GM21723 (cell line): ENCODE data around the gene PDE4D.

Experiments used
- ATAC-seq: cut with Tn5 transposase; IDR thresholded peaks from one replicate; pipeline ENCODE4 v1.9.1; 2021; ENCODE audit warnings: mild to moderate bottlenecking, moderate library complexity; ENCODE audit not compliant: unreplicated experiment

PDE4D gene

DNA sequence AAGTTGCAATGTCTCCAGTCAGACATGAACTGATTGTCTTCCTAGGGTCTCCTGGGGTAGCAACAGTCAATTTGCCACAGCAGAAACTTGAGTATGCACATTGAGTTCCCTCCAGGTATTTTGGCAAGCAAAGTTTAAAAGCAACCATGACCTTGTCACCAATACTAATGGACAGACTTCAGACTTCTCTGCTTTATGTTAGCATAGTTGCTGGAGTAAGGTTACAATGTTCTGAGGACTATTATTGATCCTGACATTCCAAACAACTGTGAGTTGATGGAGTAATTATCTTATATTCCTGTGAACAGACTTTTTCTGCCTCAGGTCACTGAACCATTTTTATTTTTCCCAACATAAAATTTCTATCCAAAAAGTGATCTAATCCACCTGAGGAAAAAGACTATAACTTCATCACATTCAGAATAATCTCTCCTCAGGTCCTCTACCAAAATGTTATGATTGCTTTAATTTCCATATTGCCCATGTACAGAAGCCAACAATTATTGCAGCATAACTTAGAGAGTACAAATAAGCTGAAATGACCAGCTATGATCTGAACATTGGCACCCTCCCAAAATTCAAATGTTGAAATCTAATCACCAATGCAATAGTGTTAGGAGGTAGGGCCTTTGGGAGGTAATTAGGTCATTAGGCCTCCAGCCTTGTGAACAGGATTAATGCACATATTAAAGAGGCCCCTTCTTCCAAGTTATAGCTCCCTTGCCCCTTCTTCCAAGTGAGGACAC is 228.3 kb downstream of the PDE4D start:
- ATAC-seq: no peak

DNA sequence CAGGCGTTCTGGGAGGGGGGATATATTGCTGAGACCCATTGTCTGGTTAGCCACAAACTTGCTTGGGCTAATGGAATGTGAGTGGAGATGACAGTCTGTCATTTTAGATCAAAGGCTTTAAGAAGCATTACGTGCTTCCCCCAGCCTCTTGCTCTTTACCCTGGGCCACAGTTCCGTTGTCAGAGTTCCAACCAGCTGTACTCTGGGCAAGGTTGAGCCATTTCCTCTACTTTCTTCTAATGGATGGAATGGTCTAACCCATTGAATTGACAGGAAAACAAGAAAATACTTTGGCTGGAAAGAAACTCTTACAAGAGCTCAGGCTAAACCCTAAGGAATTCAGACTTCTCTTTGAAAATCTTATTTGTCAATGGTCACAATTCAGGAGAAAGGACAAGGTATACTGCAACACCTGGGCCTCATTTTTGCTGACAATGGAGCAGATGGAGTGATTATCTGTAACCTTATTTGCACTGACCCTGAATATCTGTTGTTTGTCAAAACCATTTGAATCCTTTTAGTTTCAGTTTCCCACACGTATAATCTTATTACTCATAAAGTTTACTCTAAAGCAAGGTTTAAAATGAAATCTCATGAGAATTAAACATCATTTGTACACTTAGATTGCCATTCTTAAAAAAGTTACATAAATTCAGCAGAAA is 231.4 kb downstream of the PDE4D start:
- ATAC-seq: no peak

DNA sequence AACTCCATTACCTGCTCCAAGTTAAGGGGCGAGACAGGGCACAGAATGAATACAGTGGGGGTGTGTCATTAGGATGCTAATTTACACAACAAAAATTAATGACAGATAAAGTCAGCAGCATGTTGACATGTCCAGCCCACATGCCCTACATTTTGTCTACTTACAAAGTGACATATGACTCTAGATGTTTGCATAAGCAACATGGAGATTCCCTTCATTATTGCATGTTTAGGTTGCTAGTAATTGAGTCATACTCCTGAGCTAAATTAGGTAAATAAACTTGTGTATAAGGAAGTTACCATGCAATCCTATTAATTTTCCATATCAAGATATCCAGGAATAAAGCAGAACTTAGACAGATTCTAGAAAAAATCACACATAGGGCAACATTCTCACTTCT is 232.2 kb downstream of the PDE4D start:
- ATAC-seq: no peak

DNA sequence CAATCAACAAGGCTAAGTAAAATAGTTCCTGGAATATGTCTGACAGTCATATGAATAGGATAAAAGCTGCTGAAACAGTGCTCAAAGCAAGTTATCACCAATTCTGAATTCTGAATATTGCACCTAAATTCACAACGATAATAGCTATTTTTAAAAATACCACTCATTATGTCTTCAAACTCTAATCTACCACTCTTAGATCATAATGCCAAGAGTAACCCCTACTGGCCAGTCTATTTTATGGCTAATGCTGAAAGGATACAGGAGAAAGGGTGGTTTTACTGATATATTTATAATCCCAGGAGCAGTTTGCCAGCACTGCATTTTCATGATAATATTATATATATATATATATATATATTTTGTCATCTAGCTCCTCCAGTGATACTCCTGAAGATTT is 232.8 kb downstream of the PDE4D start:
- ATAC-seq: no peak

DNA sequence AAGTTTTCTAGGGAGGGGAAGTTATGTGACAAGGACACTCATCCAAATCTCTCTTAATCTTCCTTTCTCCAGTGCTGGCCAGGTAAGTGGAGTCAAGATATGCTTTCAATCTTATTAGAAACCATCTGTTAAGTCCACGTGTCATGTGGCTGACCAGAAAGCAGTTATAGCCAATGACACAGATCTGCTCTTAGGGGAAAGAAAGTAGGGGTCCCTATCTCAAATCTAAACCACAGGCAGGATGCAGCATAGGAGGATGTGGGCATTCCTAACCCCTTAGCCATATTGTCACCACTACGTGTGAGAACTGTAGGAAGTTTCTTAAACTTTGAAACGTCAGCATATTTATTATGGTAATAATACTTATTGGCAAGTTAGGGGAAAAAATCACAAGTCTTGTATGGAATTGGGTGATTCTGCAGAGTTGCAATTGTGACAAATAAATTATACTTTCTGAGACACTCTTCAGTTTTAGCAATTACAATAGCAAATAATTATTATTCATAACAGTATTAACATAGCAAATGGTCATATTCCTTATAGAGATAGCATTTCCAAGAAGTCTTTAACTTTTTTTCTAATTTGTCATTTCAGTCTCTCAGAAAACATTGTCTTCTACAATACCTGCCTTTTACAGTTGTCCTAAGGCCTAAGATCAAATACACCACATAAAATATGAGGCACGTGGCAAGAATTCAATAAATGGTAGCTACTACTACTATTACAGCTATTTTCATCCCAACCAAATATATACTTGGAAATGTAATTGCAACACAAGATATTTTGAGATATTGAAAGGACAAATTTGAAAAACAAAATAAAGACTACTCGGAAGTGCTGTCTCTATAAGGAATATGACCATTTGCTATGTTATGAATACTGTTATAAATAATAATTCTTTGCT is 236.9 kb downstream of the PDE4D start:
- no peak for ATAC-seq

DNA sequence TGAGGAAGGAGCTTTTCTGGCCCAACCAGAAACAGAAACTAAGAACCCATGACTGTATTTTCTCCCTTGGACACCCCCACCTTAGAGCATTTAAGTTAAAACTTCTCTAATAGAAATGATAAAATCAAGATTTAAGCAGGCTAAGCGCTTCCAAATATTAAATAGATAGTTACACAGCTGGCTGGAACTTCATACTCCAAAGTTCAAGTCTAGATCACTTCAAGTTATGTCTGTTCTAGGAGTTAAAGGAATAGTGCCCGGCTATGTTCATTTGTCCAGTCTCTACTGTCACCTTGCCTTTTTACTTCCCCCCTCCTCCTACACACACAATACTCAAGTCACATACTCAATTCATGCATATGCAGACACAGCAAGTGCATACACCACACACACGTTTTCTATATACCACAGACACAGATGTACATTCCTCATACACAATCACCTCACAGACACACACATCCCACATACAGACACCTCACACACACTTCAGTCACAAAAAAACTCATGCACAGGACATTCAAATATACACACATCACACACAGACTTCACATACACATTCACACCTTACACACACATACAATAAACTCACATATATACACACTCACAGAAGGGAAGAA is 237.7 kb downstream of the PDE4D start:
- no peak for ATAC-seq

DNA sequence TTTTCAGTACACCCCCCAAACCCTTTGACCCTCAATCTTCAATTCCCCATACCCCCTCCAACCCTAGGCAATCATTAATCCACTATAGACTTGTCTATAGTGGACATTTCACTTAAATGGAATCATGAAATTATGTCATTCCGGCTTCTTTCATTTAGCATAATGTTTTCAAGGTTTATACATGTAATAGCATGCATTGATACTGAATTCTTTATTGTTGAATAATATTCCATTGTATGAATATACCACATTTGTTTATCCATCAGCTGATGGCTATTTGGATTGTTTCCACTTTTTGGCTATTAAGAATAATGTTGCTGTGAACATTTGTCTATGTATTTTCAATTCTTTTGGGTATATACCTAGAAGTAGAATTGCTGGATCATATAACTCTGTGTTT is 238.8 kb downstream of the PDE4D start:
- no peak for ATAC-seq

DNA sequence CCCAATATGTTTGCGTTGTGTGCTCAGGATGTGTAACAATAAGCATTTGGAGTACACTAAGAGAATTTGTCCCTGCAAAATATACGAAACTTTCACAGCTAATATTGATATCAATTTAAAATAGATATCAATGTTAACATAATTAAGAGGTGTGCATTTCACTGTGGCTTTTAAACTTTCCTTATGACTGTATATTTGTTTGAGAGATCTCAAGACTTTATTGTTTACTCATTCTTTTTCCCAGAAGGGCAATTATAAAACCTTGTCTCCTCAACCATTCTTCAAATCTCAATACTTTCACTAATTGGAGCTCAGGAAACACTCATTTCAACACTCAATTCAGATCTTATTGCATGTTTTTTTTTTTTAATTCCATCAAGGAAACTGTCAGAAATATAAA is 241.1 kb downstream of the PDE4D start:
- ATAC-seq: no peak

DNA sequence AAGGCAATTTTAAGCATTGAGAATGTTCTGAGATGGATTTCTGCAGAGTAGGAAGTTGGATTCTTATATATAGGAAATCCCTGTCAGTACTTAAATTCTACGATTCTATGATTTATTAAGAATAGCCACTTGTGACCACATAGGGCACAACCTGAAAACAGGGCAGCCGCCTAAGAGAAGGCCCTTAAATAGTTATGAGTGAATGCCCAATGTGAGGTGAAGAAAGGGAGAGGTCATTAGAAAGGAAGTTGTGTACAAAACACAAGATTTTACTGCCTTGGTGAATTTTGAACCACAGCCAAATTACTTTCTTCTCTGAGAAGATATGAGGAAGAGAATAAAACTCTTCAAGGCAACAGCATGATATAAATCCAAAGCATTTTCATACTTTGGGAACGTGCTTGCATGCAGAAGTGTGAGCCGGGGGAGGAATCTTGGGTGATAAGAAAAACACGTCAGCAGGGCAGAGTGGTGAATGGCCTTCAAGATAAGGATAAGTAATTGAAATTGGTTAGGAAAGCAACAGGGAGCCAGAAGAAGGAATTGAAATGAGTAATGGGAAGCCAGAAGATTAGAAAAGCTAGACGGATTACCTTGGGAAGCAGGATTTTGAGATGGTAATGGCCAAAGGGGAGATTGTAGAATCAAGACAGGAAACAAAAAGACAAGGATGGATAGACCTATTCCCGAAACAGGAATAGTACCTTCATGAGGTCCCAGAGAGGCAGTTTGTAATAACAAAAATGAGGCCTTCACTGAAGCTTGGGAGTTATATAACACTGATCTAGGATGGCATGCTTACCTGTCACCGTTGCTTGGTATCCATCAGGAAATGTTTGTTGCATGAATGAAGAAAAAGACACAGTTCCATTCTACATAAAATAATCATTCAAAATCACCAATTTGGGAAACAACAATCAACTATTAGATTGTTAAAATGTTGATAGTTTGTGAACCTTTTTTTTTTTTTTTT is 244.3 kb downstream of the PDE4D start:
- ATAC-seq: no peak

DNA sequence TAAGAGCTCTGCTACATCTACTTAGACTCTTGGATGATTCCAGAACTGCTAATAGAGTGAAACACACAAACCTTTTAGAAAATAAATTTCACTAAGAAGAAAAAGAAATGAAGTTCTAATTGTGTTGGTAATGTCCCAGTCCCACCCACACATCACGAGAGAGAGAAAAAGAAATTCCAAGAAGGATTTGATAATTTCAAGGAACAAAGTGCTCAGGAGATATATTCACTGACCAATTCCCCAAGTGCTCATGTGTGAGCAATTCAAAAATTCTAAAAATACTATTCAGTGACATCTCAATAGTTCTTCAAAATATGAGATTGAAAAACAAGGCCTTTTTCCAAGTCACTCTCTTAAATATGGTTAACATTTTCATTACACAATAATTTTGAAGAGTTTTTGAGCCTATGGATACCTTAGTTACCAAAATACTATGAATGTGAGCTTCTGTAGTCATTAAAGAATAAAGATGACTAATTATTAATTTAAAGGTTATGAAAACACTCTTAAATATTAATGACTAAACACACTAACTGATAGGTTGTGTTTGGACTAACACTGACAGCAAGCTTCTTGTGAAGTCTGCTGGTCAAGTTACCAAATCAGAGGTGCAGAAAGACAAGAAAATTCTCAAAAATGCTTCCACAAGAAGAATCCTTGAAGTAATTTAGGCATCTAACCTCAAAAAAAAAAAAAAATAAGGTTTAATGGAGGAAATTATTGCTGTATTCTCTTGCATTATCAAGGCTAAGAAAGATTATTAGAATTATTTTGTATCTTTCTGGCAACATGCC is 245.3 kb downstream of the PDE4D start:
- no peak for ATAC-seq

DNA sequence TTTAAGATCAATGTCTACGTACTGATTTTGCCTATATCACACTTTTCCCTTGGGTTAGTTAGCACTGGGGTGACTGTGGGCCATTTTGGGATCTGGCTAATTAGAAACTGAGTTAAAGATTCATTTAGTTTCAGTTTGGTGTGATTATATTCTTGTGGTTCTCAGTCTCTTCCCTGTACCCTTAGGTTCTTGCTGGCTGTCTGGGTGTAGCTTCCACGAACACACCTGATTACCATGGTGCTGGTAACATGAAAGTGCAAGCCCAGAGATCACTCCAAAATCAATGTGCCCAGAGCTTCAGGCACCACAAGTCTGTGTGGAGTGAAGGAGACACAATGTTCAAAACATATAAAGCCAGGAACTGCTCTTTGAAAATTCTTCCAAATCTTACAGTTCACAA is 248.1 kb downstream of the PDE4D start:
- no peak for ATAC-seq

DNA sequence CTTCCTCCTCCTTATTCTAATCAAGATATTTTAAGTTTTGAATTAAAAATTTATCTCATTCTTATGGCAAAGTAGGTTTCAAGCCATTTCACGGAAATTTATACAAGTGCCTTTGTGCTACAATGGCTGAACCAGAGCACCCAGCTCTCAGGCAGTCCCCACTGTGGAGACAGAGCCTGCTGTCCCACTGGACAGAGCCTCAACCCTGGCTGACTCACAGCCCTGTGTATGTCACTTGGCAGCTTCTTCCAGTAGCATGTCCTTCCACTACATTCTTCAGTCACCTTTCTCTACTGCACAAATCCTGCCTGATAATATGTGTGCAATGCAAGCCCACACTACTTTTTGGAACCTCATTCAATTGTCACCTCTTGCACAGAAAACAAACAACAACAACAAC is 253.1 kb downstream of the PDE4D start:
- ATAC-seq: no peak

DNA sequence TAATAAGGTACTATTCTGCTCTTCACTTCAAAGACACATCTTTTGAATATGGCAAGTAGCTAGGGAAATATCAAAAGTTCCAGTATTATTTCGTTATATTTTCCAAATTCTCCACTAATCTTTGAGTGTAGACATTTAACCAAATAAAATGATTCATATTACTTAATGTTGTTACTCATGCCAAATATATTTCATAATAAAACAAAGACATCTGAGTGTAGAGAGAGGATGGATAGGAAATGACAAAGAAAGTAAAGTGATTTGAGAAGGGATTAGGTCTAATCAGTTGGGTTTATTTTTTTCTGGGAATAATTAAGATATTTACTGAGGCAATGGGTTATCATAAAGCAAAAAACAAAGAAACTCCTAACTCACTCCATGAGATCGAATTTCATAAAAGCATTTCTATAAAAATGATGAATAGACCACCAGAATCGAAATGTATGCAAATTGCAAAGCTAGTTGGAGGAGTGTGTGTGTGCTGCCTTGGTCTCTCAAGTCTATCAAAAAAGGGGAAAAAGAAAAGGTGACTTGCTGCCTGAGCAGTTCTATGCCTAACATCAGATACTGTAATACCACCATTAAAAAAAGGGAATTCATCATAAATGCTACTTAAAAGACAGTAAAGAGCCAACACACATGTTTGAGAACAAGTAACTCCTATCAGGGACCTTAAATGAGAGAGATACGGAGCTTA is 255.5 kb downstream of the PDE4D start:
- ATAC-seq: no peak

DNA sequence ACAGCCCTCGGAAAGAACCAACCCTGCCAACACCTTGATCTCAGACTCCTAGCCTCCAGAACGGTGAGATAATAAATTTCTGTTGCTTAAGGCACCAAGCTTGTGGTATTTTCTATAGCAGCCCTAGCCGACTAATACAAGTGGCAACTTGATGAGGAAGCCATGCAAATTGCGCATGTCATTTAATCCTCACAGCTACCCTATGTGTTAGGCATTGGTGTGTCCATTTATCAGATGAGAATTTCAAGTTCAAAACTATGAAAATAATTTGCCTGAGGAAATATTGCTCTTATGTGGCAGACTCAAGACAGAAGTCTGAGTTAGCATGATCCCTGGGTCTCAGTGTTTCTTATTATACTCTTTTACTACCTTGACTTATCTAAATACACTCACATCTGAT is 264.0 kb downstream of the PDE4D start:
- ATAC-seq: no peak

DNA sequence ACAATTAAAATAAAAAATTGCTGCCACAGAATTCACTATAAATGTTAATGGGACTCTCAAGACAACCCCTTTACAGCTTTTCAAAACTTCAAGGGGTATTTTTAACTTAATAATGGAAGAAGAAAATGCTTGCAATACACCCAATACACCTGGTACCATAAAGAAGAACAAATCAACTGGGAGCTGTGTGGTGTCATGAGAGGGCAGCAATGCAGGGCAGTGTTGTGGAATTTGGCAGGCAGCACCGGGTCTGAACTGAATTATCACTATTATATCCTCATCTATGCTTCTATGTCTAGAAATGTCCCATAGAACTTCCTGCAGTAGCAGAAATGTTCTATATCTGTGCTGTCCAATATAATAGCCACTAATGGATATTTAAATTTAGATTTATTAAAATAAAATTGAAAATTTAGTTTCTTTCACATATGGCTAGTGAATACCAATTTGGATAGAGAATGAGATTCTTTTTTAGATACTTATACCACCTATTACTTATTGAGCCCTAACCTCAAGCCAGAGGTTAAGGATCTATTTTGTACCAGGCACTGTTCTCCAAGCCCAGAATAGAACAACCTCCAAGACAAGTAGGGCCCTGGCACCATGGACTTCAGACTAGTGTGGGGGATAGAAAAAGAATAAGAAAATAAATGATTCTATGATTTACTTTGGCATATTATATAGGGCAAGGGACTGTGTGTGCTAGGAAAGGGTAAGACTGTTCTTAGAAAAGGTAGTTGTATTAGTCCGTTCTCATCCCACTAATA is 265.3 kb downstream of the PDE4D start:
- no peak for ATAC-seq

DNA sequence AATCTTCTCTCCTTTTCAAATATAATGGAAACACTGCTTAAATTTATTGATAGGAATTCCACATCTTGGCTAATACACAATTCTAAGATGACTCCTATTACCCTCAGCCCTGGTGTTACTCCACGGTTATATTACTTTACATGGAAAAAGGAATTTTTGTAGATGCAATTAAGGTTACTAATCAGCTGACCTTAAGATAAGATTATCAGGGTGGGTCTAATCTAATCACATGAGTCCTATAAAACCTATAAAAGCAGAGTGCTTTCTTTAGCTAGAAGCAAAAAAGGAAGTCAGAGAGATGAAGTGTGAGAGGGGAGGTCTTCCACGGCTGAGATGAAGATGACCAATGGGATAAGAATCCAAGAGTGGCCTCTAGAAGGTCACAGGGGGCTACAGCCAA is 268.6 kb downstream of the PDE4D start:
- no peak for ATAC-seq

DNA sequence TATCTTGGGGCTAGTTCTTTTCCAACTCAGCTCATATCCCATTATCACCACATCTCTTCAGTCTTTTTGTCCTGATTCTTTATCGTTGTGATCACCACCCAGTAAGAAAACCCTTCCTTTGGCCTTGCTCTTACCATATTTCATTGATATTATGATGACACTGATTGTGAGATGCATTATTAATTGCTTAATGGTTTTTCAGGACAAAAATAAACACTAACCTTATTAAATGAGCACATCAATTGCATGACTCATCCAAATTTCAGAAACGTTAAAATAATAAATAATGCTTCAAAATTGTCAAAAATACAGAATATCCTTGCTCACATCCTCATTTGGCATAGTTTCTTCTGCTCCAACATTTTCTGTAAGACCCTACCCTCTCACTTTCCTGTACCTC is 270.7 kb downstream of the PDE4D start:
- no peak for ATAC-seq

DNA sequence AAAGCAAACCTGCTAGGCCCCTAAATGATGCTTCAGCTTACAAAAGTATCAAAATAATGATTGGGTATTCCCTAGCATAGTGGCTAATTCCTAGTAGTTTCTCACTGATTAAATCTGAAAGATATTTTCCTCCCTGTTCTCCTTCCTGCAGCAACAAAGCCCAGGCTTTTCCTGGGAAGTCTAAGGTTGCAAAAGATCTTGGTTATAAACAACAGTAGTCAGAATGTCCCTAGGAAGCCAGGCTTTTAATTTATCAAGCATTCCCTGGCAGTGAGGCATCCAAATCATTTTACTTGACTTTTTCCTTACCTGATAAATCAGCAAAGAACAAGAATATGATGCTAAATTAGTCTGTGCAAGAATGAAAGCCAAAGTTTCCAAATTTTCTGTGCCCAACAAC is 272.0 kb downstream of the PDE4D start:
- ATAC-seq: no peak
